ENCODE results near the gene ANP32E.
A peak's percentile ranks its signal among the peaks of the same experiment; 100 is the strongest.

The ANP32E gene

GRCh38 chr1:150283260-150283659, 47.3 kb upstream of the ANP32E start:
- TF ChIP-seq ZNF341 (tag by site-specific recombination; IDR thresholded peaks at IDR 0.05; ENCODE audit: low read depth) (no peak), ZNF658 (tag by site-specific recombination; IDR thresholded peaks at IDR 0.05) (no peak), KLF16 (tag by site-specific recombination; IDR thresholded peaks at IDR 0.05) (no peak), ZBTB17 (tag by site-specific recombination; IDR thresholded peaks at IDR 0.05) (no peak), KLF9 (tag by site-specific recombination; IDR thresholded peaks at IDR 0.05; ENCODE audit: low read depth) (no peak), ZNF148 (tag by site-specific recombination; IDR thresholded peaks at IDR 0.05; ENCODE audit: borderline replicate concordance) (no peak), ZNF394 (tag by site-specific recombination; IDR thresholded peaks at IDR 0.05; ENCODE audit: borderline replicate concordance) (no peak), ZNF621 (tag by site-specific recombination; IDR thresholded peaks at IDR 0.05) (no peak), ZSCAN4 (tag by site-specific recombination; IDR thresholded peaks at IDR 0.05) (no peak), CTCF (tag by site-specific recombination; IDR thresholded peaks at IDR 0.05) (no peak), ZSCAN30 (tag by site-specific recombination; IDR thresholded peaks at IDR 0.05) (no peak), ZFHX2 (tag by site-specific recombination; conservative IDR thresholded peaks at IDR 0.05) (no peak), ZNF280D (tag by site-specific recombination; IDR thresholded peaks at IDR 0.05) (no peak)
- ChIA-PET POLR2A (no interaction called here), CTCF (interaction anchor here (5.8 kb wide), 1 partner anchor 27 kb away, joined by 101 read pairs; the partner anchor contains the start of gene CA14)
- no peaks in the 10 kb centered on the region for H3K4me1 ChIP-seq (ENCODE audit: control insufficient read depth, insufficient read depth, low read length)
- H3K27ac ChIP-seq (ENCODE audit: extremely low read depth, low read depth, low read length): no peak overlapping the region
- no peaks in the 10 kb centered on the region for H3K9me3 ChIP-seq (ENCODE audit: control insufficient read depth, insufficient read depth, low read depth, low read length)
- peaks cover 0 to 3% of the 10 kb centered on the region in 2 experiments; a peak in 1 of 3 replicates for H3K36me3 ChIP-seq (ENCODE audit: control insufficient read depth in 2 of 2, insufficient read depth in 1 of 2, low read length in 2 of 2)
- H3K4me3 ChIP-seq (ENCODE audit: low read depth, low read length): no peak overlapping the region

- POLR2A ChIA-PET: interaction anchor here (0.6 to 1.0 kb wide), 2 partner anchors 25 to 93 kb away, joined by 3 read pairs; partner anchors contain the start of gene CA14
- H3K9me3 ChIP-seq (ENCODE audit: control insufficient read depth, insufficient read depth, low read depth, low read length): no peaks in the 10 kb centered on the region
- H3K4me3 ChIP-seq (ENCODE audit: low read depth, low read length): peak overlapping the region; percentile 2; the same call in 1 of the 2 replicates
- peaks cover 0 to 3% of the 10 kb centered on the region in 2 experiments; a peak in 1 of 3 replicates for H3K36me3 ChIP-seq (ENCODE audit: control insufficient read depth in 2 of 2, insufficient read depth in 1 of 2, low read length in 2 of 2)
- H3K27ac ChIP-seq (ENCODE audit: extremely low read depth, low read depth, low read length): no peak overlapping the region
- no peaks in the 10 kb centered on the region for H3K4me1 ChIP-seq (ENCODE audit: control insufficient read depth, insufficient read depth, low read length)
- CTCF ChIA-PET: interaction anchor here (5.8 kb wide), 1 partner anchor 26 kb away, joined by 101 read pairs; the partner anchor contains the start of gene CA14
- TF ChIP-seq ZFP37 (tag by site-specific recombination; IDR thresholded peaks at IDR 0.05) (no peak), AEBP2 (tag by site-specific recombination; IDR thresholded peaks at IDR 0.05; ENCODE audit: borderline replicate concordance) (no peak), ZNF211 (tag by site-specific recombination; IDR thresholded peaks at IDR 0.05; ENCODE audit: low read depth) (no peak), HOXA7 (CRISPR knock-in tag; IDR thresholded peaks at IDR 0.05; ENCODE audit: borderline replicate concordance) (no peak), FEZF1 (tag by site-specific recombination; IDR thresholded peaks at IDR 0.05) (no peak), ZBTB6 (tag by site-specific recombination; IDR thresholded peaks at IDR 0.05) (peak; percentile 84), ZNF645 (tag by site-specific recombination; IDR thresholded peaks at IDR 0.05) (no peak), ZNF169 (tag by site-specific recombination; IDR thresholded peaks at IDR 0.05) (no peak), ZNF514 (tag by site-specific recombination; IDR thresholded peaks at IDR 0.05) (no peak), ZXDB (tag by site-specific recombination; IDR thresholded peaks at IDR 0.05) (no peak)
These were observed 46.6 kb upstream of the ANP32E start for GRCh38 chr1:150282558-150282958.

Measured in HEK293 (cell line).